GM12874 (cell line): ENCODE data around the gene ZDHHC3.

ENCODE experiments used
- TF ChIP-seq, protein P1 (sequence below): IDR thresholded peaks from 2 replicates; pipeline ENCODE4 v1.5.1; 2011; ENCODE audit warnings: low read depth, mild to moderate bottlenecking, control low read depth, low read length, moderate library complexity; ENCODE audit not compliant: insufficient read depth

Gene ZDHHC3

GRCh38 chr3:44995142-44995770, 19.3 kb upstream of the ZDHHC3 start:
- TF ChIP-seq, protein P1, sequence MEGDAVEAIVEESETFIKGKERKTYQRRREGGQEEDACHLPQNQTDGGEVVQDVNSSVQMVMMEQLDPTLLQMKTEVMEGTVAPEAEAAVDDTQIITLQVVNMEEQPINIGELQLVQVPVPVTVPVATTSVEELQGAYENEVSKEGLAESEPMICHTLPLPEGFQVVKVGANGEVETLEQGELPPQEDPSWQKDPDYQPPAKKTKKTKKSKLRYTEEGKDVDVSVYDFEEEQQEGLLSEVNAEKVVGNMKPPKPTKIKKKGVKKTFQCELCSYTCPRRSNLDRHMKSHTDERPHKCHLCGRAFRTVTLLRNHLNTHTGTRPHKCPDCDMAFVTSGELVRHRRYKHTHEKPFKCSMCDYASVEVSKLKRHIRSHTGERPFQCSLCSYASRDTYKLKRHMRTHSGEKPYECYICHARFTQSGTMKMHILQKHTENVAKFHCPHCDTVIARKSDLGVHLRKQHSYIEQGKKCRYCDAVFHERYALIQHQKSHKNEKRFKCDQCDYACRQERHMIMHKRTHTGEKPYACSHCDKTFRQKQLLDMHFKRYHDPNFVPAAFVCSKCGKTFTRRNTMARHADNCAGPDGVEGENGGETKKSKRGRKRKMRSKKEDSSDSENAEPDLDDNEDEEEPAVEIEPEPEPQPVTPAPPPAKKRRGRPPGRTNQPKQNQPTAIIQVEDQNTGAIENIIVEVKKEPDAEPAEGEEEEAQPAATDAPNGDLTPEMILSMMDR: no peak

GRCh38 chr3:44993471-44994205, 17.7 kb upstream of the ZDHHC3 start:
- TF ChIP-seq, protein P1: no peak

DNA sequence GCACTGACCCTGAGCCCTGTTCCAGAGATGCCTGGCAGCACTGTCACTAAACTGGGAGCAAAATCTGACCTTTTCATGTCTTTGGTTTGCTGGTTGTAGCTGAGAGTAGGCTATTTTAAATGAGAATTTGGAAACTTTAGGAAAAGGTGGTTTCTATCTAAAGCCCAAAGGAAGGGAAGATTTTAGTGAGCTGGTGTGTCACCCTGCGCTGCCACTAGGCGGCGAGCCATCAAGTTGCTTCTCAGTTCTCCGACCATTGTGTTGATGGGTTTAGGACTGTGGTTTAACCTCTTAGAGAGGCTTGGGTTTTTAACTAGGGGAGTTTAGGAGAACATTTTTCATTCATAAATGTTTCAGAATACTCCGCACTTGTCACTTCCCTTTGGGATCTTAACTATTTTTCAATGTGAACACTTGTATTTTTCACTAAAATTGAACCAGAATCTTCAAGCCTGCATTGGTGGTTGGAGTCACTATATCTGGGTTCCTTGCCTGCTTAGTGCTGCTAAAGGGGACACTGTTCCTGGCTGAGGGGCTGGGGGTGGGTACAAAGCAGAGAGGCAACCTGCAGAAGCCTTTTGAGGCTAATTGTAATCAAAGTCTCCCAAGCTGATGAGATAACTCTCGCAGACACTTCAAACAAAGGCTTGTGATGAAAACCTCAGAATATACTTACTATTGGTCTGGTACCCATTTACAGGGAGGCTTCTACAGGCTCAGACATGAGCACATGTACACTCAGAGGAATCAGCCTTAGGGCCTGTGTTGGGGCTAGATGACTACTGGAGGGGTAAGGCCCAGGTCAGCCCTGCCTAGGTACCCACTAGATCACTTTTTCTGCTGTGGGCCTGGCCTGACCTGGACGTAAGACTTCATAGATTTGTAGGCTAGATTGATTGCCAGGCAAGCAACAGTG, 16.8 kb upstream of the ZDHHC3 start:
- TF ChIP-seq, protein P1: peak; percentile 61; the same call in 1 of the 2 replicates

DNA sequence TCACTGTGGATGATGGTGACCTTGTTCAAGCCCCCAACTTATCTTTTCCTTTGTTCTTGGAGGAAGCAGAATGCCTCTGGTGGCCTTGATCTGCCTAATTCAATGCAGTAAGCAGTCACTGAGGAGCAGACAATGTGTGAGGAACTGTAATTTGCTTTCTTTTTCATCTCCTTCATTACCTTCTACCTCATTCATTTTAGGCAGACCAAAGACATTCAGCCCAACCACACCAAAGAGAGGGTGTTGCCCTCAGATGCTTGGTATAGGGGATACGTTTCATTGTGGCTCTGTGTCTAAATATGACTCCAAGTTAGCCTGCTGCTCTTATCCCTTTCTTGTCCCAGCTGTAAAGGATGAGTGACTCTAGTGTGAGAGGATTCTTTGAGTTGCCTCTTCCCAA, 15.4 kb upstream of the ZDHHC3 start:
- TF ChIP-seq, protein P1: no peak

GRCh38 chr3:44989636-44990373, 13.8 kb upstream of the ZDHHC3 start:
- TF ChIP-seq, protein P1: no peak

DNA sequence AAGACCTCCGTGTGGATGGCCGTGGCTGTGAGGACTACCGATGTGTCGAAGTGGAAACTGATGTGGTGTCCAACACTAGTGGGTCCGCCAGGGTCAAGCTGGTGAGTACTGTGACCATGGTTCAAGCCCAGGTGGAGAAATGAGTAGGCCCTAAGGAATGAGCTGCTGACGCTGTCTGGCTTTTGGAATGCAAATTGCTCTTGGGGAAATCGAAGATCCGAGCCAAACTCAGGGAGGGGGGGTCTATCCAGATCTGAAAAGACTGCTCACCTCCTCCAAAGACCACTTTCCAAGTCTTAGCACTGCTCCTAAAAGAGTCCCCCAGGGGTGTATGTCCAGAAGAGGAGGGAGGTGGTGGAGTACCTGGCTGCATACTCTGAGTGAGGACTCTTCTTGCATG, 13.2 kb upstream of the ZDHHC3 start:
- TF ChIP-seq, protein P1: no peak
